ENCODE data around the gene KLF9. TPM values are rescaled to one million over a fixed set of nuclear protein-coding genes. Genes with fewer than 3 reads are reported as not detected.

The KLF9 gene
- polyA plus RNA-seq, 1 donor (not counting 4 experiments of a cell fraction or from before 2014, with no cell fraction given): 4.5 TPM

DNA sequence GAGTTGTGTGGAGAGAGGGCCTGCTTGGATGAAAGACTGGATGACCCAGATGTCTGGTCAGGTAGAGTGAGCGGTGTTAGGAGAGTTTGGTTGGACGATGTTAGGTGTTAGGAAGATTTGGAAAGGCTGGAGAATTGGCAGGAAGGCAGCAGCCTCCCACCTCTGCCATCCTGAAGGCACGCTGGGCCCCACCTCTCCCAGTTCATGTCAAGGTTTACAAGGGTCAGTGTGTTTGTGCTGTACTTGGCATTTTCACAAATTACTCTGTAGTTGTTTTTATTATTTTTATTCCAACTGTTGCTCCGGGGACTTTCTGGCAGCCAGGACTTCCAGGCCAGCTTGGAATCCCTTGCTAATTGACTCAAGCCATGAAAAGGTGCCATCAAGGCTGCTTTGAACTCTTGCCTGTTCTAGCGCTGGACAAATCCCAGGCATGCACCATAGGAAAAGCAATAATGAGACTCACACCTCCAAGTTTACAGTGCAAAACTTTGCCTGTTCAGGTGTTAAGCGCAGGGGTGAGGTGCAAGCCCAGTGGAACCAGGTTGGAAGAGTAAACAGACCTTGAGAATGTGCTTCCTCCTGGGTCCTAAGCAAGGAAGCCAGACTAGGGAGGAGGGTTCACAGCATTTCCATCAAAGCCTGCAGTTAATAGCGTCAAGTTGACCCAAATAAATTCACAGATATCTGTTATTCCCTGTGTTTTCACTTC, 41.7 kb upstream of the KLF9 start:
- Histone ChIP-seq H4K20me1 (ENCODE audit: control insufficient read depth, extremely low read depth, insufficient read depth, low read length) (no peaks in the 10 kb centered on the region), H3K4me1 (ENCODE audit: control insufficient read depth, extremely low read depth, insufficient read depth, low read length) (no peaks in the 10 kb centered on the region), H3K27me3 (ENCODE audit: control insufficient read depth, extremely low read depth, insufficient read depth, low read length) (no peaks in the 10 kb centered on the region), H3K27ac (ENCODE audit: control insufficient read depth, insufficient read depth, low read length) (no peak overlapping the region), H3K9ac (ENCODE audit: control insufficient read depth, extremely low read depth, insufficient read depth, low read length) (no peak overlapping the region), H2AFZ (ENCODE audit: control insufficient read depth, low read length) (no peak overlapping the region), H3K4me3 (ENCODE audit: control insufficient read depth in 2 of 3, extremely low read depth in 1 of 3, insufficient read depth in 2 of 3, low read depth in 1 of 3, low read length in 3 of 3) (no peak overlapping the region), H3K79me2 (ENCODE audit: control insufficient read depth, insufficient read depth, low read length) (no peaks in the 10 kb centered on the region), H3K4me2 (ENCODE audit: control insufficient read depth, extremely low read depth, insufficient read depth, low read depth, low read length) (no peak overlapping the region), H3K9me1 (ENCODE audit: control insufficient read depth, extremely low read depth, insufficient read depth, low read length) (no peaks in the 10 kb centered on the region), H3K9me3 (ENCODE audit: control insufficient read depth, low read depth, low read length) (no peaks in the 10 kb centered on the region), H3K36me3 (ENCODE audit: control insufficient read depth in 2 of 2, extremely low read depth in 1 of 2, insufficient read depth in 2 of 2, low read length in 2 of 2) (no peaks in the 10 kb centered on the region)
- no peak for FAIRE-seq
- DNase-seq (ENCODE audit: low read depth, low spot score): no peak
- no peak for TF ChIP-seq EZH2 (IDR thresholded peaks at IDR 0.05; ENCODE audit: low read length)
- TF ChIP-seq, protein P1, sequence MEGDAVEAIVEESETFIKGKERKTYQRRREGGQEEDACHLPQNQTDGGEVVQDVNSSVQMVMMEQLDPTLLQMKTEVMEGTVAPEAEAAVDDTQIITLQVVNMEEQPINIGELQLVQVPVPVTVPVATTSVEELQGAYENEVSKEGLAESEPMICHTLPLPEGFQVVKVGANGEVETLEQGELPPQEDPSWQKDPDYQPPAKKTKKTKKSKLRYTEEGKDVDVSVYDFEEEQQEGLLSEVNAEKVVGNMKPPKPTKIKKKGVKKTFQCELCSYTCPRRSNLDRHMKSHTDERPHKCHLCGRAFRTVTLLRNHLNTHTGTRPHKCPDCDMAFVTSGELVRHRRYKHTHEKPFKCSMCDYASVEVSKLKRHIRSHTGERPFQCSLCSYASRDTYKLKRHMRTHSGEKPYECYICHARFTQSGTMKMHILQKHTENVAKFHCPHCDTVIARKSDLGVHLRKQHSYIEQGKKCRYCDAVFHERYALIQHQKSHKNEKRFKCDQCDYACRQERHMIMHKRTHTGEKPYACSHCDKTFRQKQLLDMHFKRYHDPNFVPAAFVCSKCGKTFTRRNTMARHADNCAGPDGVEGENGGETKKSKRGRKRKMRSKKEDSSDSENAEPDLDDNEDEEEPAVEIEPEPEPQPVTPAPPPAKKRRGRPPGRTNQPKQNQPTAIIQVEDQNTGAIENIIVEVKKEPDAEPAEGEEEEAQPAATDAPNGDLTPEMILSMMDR (optimal IDR thresholded peaks at IDR 0.05 in 1 of 3, IDR thresholded peaks at IDR 0.05 in 1 of 3, conservative IDR thresholded peaks at IDR 0.05 in 1 of 3; ENCODE audit: extremely low read depth in 1 of 3, insufficient read depth in 2 of 3, low read length in 3 of 3): no peak
- dilution Hi-C loops (cut with MboI; ENCODE audit: extremely low pct_ligation_motif_present, low sequenced_read_pairs): no loop called here

DNA sequence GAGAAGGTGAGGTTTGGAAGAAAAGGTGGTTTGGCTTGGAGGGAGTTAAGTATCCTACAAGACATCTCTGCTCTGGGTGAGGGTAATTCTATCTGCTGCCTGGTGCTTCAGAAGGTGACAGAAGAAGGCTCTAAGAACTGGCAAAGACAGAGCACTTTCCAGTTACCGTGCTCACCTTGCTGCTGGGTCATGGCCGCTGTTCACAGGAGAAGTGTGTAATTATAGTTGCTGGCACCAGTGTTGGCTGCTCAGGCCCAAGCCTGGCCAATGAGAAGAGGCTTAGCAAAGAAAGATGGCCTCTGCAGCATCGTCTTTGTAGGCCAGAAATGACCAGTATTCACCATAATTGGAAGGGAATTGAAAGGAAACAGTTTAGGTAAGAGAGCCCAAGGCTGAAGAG, 37.9 kb upstream of the KLF9 start:
- Histone ChIP-seq H3K4me2 (ENCODE audit: control insufficient read depth, extremely low read depth, insufficient read depth, low read depth, low read length) (no peak overlapping the region), H3K9ac (ENCODE audit: control insufficient read depth, extremely low read depth, insufficient read depth, low read length) (no peak overlapping the region), H3K4me3 (ENCODE audit: control insufficient read depth in 2 of 3, extremely low read depth in 1 of 3, insufficient read depth in 2 of 3, low read depth in 1 of 3, low read length in 3 of 3) (no peak overlapping the region), H3K9me1 (ENCODE audit: control insufficient read depth, extremely low read depth, insufficient read depth, low read length) (no peaks in the 10 kb centered on the region), H3K27ac (ENCODE audit: control insufficient read depth, insufficient read depth, low read length) (no peak overlapping the region), H3K27me3 (ENCODE audit: control insufficient read depth, extremely low read depth, insufficient read depth, low read length) (no peaks in the 10 kb centered on the region), H3K79me2 (ENCODE audit: control insufficient read depth, insufficient read depth, low read length) (no peaks in the 10 kb centered on the region), H3K36me3 (ENCODE audit: control insufficient read depth in 2 of 2, extremely low read depth in 1 of 2, insufficient read depth in 2 of 2, low read length in 2 of 2) (no peaks in the 10 kb centered on the region), H2AFZ (ENCODE audit: control insufficient read depth, low read length) (no peak overlapping the region), H3K4me1 (ENCODE audit: control insufficient read depth, extremely low read depth, insufficient read depth, low read length) (no peaks in the 10 kb centered on the region), H3K9me3 (ENCODE audit: control insufficient read depth, low read depth, low read length) (no peaks in the 10 kb centered on the region), H4K20me1 (ENCODE audit: control insufficient read depth, extremely low read depth, insufficient read depth, low read length) (no peaks in the 10 kb centered on the region)
- DNase-seq (ENCODE audit: low read depth, low spot score) (no peak), FAIRE-seq (no peak)
- TF ChIP-seq, protein P1 (optimal IDR thresholded peaks at IDR 0.05 in 1 of 3, IDR thresholded peaks at IDR 0.05 in 1 of 3, conservative IDR thresholded peaks at IDR 0.05 in 1 of 3; ENCODE audit: extremely low read depth in 1 of 3, insufficient read depth in 2 of 3, low read length in 3 of 3): no peak
- no peak for TF ChIP-seq EZH2 (IDR thresholded peaks at IDR 0.05; ENCODE audit: low read length)
- dilution Hi-C loops (cut with MboI; ENCODE audit: extremely low pct_ligation_motif_present, low sequenced_read_pairs): no loop called here

All from keratinocyte (primary cell).